NT2/D1 (cell line): ENCODE data around the gene TRAF7.

Source experiments
- SUZ12 ChIP-seq: IDR thresholded peaks from 2 replicates; pipeline ENCODE4 v1.6.1; 2011; ENCODE audit not compliant: insufficient read length, insufficient read depth; ENCODE audit errors: extremely low read depth
- YY1 ChIP-seq: IDR thresholded peaks from 2 replicates; pipeline ENCODE4 v1.6.1; 2011; ENCODE audit not compliant: insufficient read length, insufficient read depth
- ZNF274 ChIP-seq: IDR thresholded peaks from 2 replicates; pipeline ENCODE4 v1.6.1; 2011; ENCODE audit warnings: mild to moderate bottlenecking, low read depth, low read length

- TF ChIP-seq YY1: no peak
- TF ChIP-seq ZNF274: no peak
- TF ChIP-seq SUZ12: no peak
Measured at GRCh38 chr16:2155977-2156848, 631 bp downstream of the TRAF7 start.
